ENCODE measurements around the gene PEA15. TPM values are rescaled to one million over a fixed set of nuclear protein-coding genes. Genes with fewer than 3 reads are reported as not detected.
A peak's percentile ranks its signal among the peaks of the same experiment; 100 is the strongest.

PEA15 gene
- total and polyA plus RNA-seq, 9 of the 15 experiments (the other 6 are each of a cell fraction or from before 2014, with no cell fraction given): 8.2 to 175 (median 35.4) TPM

DNA sequence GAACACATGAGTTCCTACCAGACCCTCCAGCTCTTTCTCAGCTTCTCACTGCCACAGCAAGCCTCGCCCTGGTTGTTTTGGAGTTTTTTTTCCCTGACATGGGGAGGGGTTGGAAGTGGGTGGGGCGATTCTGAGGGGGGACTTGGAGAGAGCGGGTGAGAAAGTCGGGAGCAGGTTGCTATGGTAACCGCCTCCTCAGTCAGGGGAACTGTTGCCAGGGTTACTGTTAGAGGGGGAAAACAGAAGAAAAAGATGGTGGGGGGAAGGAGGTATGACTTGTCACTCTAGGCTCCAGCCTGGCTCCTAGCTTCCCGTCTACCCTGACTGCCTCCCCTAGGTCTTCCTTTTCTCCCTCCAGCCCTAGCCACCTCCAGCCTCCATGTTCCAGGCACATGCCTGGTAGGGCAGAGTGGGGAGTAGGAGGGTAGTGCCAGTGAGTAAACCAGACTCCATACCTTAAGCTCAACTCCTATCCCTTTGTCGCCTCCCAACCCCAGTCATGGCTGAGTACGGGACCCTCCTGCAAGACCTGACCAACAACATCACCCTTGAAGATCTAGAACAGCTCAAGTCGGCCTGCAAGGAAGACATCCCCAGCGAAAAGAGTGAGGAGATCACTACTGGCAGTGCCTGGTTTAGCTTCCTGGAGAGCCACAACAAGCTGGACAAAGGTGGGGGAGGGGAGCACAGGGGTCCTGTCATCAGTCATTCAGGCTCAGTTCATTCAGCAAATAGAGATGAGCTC, 6.0 kb downstream of the PEA15 start:
- intact Hi-C loops (cut with micrococcal nuclease): no loop called here

More for the DNA sequence above, 6.0 kb downstream of the PEA15 start:
- Histone ChIP-seq H4K20me1 (replicated peaks; ENCODE audit: control insufficient read depth, insufficient read depth, low read length) (peaks cover 5% of the 10 kb centered on the region; the same call in 1 of the 2 replicates), H3K79me2 (ENCODE audit: control insufficient read depth, insufficient read depth, low read length) (peaks cover 6% of the 10 kb centered on the region; the same call in 2 of the 3 replicates), H3K36me3 (ENCODE audit: control insufficient read depth, insufficient read depth, low read length) (peaks cover 90% of the 10 kb centered on the region), H3K4me1 (replicated peaks in 1 of 2; ENCODE audit: control insufficient read depth in 2 of 2, insufficient read depth in 2 of 2, low read length in 2 of 2) (peaks cover 9 to 13% of the 10 kb centered on the region in 2 experiments), H3K9me3 (replicated peaks; ENCODE audit: control insufficient read depth, insufficient read depth, low read depth, low read length) (no peaks in the 10 kb centered on the region), H3K4me3 (no peak overlapping the region), H3K27me3 (ENCODE audit: control insufficient read depth in 2 of 2, insufficient read depth in 2 of 2, low read length in 2 of 2) (no peaks in the 10 kb centered on the region), H3K9ac (ENCODE audit: insufficient read depth in 1 of 2, low read depth in 2 of 2, low read length in 2 of 2) (no peak overlapping the region), H3K27ac (ENCODE audit: extremely low read depth, low read depth, low read length) (no peak overlapping the region), H3K4me2 (ENCODE audit: insufficient read depth, low read length) (no peak overlapping the region), H3K9me1 (ENCODE audit: control insufficient read depth, insufficient read depth, low read length) (no peaks in the 10 kb centered on the region), H2AFZ (ENCODE audit: low read depth, low read length) (no peak overlapping the region)
- WGBS (ENCODE audit: insufficient coverage, low coverage, missing lambda C conversion rate): 87% methylated on average over 6 of the region's 10 CpGs
- CTCF ChIA-PET (ENCODE audit: low intra/inter-chr PET ratio): no interaction called here
- peak in 2 of 4 experiments; percentile 68 to 69 for DNase-seq (ENCODE audit: extremely low read depth in 1 of 4, low spot score in 3 of 4)
- BruUV-seq (replicated peaks): no TSS peak
- POLR2A ChIA-PET: interaction anchor here (0.7 to 1.0 kb wide), 5 partner anchors 9 to 356 kb away, joined by 3 to 5 read pairs (median 3); no protein-coding TSS in a partner anchor
- TF ChIP-seq, protein P1, sequence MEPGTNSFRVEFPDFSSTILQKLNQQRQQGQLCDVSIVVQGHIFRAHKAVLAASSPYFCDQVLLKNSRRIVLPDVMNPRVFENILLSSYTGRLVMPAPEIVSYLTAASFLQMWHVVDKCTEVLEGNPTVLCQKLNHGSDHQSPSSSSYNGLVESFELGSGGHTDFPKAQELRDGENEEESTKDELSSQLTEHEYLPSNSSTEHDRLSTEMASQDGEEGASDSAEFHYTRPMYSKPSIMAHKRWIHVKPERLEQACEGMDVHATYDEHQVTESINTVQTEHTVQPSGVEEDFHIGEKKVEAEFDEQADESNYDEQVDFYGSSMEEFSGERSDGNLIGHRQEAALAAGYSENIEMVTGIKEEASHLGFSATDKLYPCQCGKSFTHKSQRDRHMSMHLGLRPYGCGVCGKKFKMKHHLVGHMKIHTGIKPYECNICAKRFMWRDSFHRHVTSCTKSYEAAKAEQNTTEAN (CRISPR knock-in tag; IDR thresholded peaks at IDR 0.05): no peak
- TF ChIP-seq BMI1 (IDR thresholded peaks at IDR 0.05; ENCODE audit: low read length) (0 out of 2 replicates have a peak, but pooled peaks have one; percentile 37), RFX1 (IDR thresholded peaks at IDR 0.05) (peak; percentile 94), TEAD1 (CRISPR knock-in tag; IDR thresholded peaks at IDR 0.05) (no peak)
- no peak for ATAC-seq
- in situ Hi-C loops (cut with MboI): no loop called here
- no peak for FAIRE-seq
